Hair follicle dermal papilla cell (primary cell): ENCODE data around the gene TLL2. TPM values are rescaled to one million over a fixed set of nuclear protein-coding genes. Genes with fewer than 3 reads are reported as not detected.

ENCODE experiments used
- total RNA-seq: library from RNA; depleted of rRNA; stranded (reverse); fragments of >200 nt; gene quantifications from 2 replicates; pipeline ENCODE4 v1.2.3, GENCODE V29; 2012

The TLL2 gene
- total RNA-seq = under 0.01 and 0.12 TPM in 2 replicates

DNA sequence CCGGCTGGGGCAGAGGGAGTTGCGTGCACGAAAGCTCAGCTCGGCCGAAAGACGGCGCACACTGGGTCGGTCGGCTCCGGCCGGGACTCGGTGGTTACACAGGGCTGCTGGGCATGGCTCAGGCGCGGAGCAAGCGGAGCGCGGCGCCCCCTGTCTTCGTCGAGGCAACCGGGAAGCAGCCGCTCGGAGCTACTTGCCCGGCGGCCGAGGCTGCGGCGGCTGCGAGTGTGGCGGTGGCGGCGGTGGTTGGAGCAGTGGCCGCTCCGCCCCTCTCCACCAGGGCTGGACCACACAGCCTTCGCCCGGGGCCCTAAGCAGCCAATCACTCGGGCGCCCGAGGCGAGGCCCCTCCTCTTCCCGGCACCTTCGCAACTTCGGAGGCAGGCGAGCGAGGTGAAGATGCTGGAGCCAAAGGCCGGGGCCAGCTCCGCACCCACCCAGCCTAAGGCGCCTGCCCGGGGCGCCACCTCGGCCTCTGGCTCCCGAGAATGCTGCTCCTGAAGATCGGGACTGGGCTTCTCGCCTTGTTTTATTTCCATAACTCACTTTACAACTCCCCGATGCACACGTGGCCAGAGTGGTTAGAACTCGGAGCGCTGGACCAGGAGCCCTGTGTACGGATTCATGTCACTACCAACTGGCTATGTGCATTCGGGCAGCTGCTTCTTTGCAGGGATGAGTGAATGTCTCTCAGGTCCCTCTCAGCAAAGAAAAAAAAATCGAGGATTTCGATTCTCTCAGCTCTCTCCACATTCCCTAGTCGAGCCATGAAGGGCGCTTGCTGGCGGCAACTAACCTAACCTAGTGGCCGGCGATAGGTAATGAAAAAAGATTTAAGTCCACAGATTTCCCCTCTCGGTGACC, at the start of gene TLL2:
Gene TLL2 (minus strand): TSS at position 229 of the 864 bp plus-strand sequence. CDS start 241 bp downstream, outside the sequence.

GRCh38 chr10:96358851-96359540, 154.7 kb downstream of the TLL2 start, which contains the start of gene OPALIN:
TSS of gene OPALIN (minus strand) at chr10:96359002. CDS start at chr10:96358896, 106 bp downstream.

Other genes with a start within 250 kb of the TLL2 start
- not detected in 2 replicates for gene BLNK, start 242.4 kb downstream of the TLL2 start, total RNA-seq
- gene DNTT, start 209.5 kb downstream of the TLL2 start, total RNA-seq = not detected in 2 replicates
- not detected in 2 replicates for gene OPALIN, start 154.9 kb downstream of the TLL2 start, total RNA-seq
- gene TM9SF3, start 73.1 kb upstream of the TLL2 start, total RNA-seq = 102 and 116 TPM in 2 replicates
- not detected in 2 replicates for gene PIK3AP1, start 206.6 kb upstream of the TLL2 start, total RNA-seq